PFSK-1 (cell line): ENCODE measurements around the gene COX14.

Experiments used
- POLR2AphosphoS5 ChIP-seq: IDR thresholded peaks from 2 replicates; pipeline ENCODE4 v1.6.1; 2012; ENCODE audit warnings: low read depth, mild to moderate bottlenecking, control low read depth, low read length, moderate library complexity
- TAF1 ChIP-seq: IDR thresholded peaks from 2 replicates; pipeline ENCODE4 v1.6.1; 2012; ENCODE audit warnings: low read length, control low read depth, borderline replicate concordance; ENCODE audit not compliant: insufficient read depth

DNA sequence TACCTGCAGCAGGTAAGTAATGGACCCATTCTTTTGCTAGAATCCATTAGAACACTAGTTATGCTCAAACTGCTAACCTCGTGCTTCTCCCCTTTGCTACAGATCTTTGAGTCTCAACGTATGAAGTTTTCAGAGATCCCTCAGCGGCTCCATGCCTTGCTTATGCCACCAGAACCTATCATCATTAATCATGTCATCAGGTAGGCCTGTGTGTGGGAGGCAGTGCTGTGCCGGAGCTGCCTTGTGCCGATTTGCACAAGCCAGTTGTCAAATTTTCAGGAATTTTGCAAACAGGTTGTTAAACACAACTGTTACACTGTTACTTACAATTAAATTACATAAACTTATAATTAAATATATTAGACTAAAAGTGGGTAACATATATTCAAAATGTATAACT, 21.6 kb upstream of the COX14 start:
- TF ChIP-seq TAF1 (no peak), POLR2AphosphoS5 (no peak)
